Measurements from ENCODE around the gene MAPKAPK2. TPM values are rescaled to one million over a fixed set of nuclear protein-coding genes. Genes with fewer than 3 reads are reported as not detected.
A peak's percentile ranks its signal among the peaks of the same experiment; 100 is the strongest.

Gene MAPKAPK2
- total and polyA plus RNA-seq, 12 donors: 25.3 to 129 (median 85.0) TPM

GRCh38 chr1:206725109-206725963 lies 40.6 kb downstream of the MAPKAPK2 start:
- no peak overlapping the region for H3K27ac ChIP-seq
- 72 to 78% (median 75%) methylated on average over 9 of the region's 9 CpGs for WGBS, 4 donors
- TF ChIP-seq, protein P1, sequence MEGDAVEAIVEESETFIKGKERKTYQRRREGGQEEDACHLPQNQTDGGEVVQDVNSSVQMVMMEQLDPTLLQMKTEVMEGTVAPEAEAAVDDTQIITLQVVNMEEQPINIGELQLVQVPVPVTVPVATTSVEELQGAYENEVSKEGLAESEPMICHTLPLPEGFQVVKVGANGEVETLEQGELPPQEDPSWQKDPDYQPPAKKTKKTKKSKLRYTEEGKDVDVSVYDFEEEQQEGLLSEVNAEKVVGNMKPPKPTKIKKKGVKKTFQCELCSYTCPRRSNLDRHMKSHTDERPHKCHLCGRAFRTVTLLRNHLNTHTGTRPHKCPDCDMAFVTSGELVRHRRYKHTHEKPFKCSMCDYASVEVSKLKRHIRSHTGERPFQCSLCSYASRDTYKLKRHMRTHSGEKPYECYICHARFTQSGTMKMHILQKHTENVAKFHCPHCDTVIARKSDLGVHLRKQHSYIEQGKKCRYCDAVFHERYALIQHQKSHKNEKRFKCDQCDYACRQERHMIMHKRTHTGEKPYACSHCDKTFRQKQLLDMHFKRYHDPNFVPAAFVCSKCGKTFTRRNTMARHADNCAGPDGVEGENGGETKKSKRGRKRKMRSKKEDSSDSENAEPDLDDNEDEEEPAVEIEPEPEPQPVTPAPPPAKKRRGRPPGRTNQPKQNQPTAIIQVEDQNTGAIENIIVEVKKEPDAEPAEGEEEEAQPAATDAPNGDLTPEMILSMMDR (IDR thresholded peaks at IDR 0.05): peak; percentile 39 to 52 (median 46)
- no peak for TF ChIP-seq POLR2A (IDR thresholded peaks at IDR 0.05)
- no peaks in the 10 kb centered on the region for H3K9me3 ChIP-seq (replicated peaks in 1 of 3)
- H3K4me3 ChIP-seq: no peak overlapping the region
- DNase-seq: peak in 5 of 7 donors; percentile 49 to 70 (median 62)
- H3K27me3 ChIP-seq: no peaks in the 10 kb centered on the region
- H3K36me3 ChIP-seq (replicated peaks in 1 of 2): peaks cover 0 to 15% of the 10 kb centered on the region in 2 donors
- intact Hi-C loops (cut with DNase I): loop anchor here in 1 of 2 donors (10.0 kb wide), 1 partner anchor 91 kb away; the partner anchor contains the start of gene DYRK3
- H3K4me1 ChIP-seq (replicated peaks in 1 of 2): peaks cover 19 to 59% of the 10 kb centered on the region in 2 donors

- DNase-seq: peak in 1 of 7 donors; percentile 52
- intact Hi-C loops (cut with DNase I): loop anchor here in 1 of 2 donors (10.0 kb wide), 1 partner anchor 93 kb away; the partner anchor contains the start of gene DYRK3
- TF ChIP-seq, protein P1 (IDR thresholded peaks at IDR 0.05): no peak
- TF ChIP-seq POLR2A (IDR thresholded peaks at IDR 0.05): no peak
- peaks cover 0 to 43% of the 10 kb centered on the region in 2 donors for H3K36me3 ChIP-seq (replicated peaks in 1 of 2)
- WGBS, 4 donors: 53 to 68% (median 58%) methylated on average over 7 to 8 of the region's 8 CpGs
- peak overlapping the region in 1 of 5 donors; percentile 38 for H3K27ac ChIP-seq
- H3K4me3 ChIP-seq: no peak overlapping the region
- H3K27me3 ChIP-seq: no peaks in the 10 kb centered on the region
- peaks cover 17 to 51% of the 10 kb centered on the region in 2 donors for H3K4me1 ChIP-seq (replicated peaks in 1 of 2)
- no peaks in the 10 kb centered on the region for H3K9me3 ChIP-seq (replicated peaks in 1 of 3)
Observed at GRCh38 chr1:206727981-206728696, 43.4 kb downstream of the MAPKAPK2 start.

DNA sequence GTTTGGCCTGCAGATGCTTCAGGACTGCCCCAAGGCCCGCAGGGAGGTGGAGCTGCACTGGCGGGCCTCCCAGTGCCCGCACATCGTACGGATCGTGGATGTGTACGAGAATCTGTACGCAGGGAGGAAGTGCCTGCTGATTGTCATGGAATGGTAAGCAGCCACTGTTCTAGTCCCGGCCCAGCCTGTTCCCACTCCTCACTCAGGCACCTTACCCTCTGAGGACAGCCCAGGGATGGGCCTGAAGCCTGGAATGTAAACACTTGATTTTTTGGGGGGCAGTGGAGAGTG lies 43.9 kb downstream of the MAPKAPK2 start:
- intact Hi-C loops (cut with DNase I): loop anchor here in 1 of 2 donors (10.0 kb wide), 1 partner anchor 94 kb away; the partner anchor contains the start of gene DYRK3
- peaks cover 14 to 46% of the 10 kb centered on the region in 2 donors for H3K4me1 ChIP-seq (replicated peaks in 1 of 2)
- no peaks in the 10 kb centered on the region for H3K9me3 ChIP-seq (replicated peaks in 1 of 3)
- DNase-seq: no peak
- no peaks in the 10 kb centered on the region for H3K27me3 ChIP-seq
- TF ChIP-seq POLR2A (IDR thresholded peaks at IDR 0.05): no peak
- TF ChIP-seq, protein P1 (IDR thresholded peaks at IDR 0.05): no peak
- 64 to 88% (median 70%) methylated on average over 3 to 9 of the region's 9 CpGs for WGBS, 4 donors
- peaks cover 0 to 48% of the 10 kb centered on the region in 2 donors for H3K36me3 ChIP-seq (replicated peaks in 1 of 2)
- no peak overlapping the region for H3K27ac ChIP-seq
- H3K4me3 ChIP-seq: no peak overlapping the region

DNA sequence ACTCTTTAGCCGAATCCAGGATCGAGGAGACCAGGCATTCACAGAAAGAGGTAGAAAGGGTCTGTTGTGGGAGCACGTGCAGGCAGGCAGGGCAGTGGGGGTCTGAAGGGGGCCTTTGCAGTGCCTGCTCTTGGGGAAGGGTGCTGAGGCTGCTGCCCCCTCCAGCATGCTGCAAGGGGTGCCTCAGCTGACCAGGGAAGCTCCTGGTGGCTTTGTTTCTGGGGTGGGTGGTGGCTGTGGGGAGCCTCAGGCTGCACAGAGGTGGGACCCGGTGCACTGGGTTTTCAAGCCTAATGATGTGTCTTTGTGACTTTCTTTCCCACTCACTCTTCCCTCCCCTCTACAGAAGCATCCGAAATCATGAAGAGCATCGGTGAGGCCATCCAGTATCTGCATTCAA lies 44.3 kb downstream of the MAPKAPK2 start:
- Histone ChIP-seq H3K27ac (no peak overlapping the region), H3K36me3 (replicated peaks in 1 of 2) (peaks cover 0 to 52% of the 10 kb centered on the region in 2 donors), H3K27me3 (no peaks in the 10 kb centered on the region), H3K4me3 (no peak overlapping the region), H3K9me3 (replicated peaks in 1 of 3) (no peaks in the 10 kb centered on the region), H3K4me1 (replicated peaks in 1 of 2) (peaks cover 10 to 42% of the 10 kb centered on the region in 2 donors)
- WGBS, 4 donors: 84 to 97% (median 94%) methylated on average over 6 of the region's 6 CpGs
- intact Hi-C loops (cut with DNase I): loop anchor here in 1 of 2 donors (10.0 kb wide), 1 partner anchor 94 kb away; the partner anchor contains the start of gene DYRK3
- peak in 1 of 7 donors; percentile 13 for DNase-seq
- TF ChIP-seq, protein P1 (IDR thresholded peaks at IDR 0.05): no peak
- TF ChIP-seq POLR2A (IDR thresholded peaks at IDR 0.05): no peak

Measured in adrenal gland (tissue), 12 donors.